ENCODE measurements around the gene XXYLT1. TPM values are rescaled to one million over a fixed set of nuclear protein-coding genes. Genes with fewer than 3 reads are reported as not detected.
A peak's percentile ranks its signal among the peaks of the same experiment; 100 is the strongest.

XXYLT1 gene
- total RNA-seq, 6 experiments from 2014 or later, result 1.7 to 6.5 (median 2.1) TPM

GRCh38 chr3:195036203-195036505 is 234.8 kb downstream of the XXYLT1 start:
- 70% methylated on average over 4 of the region's 17 CpGs for WGBS (ENCODE audit: insufficient coverage, low coverage, low lambda C conversion rate, missing lambda C conversion rate)
- Histone ChIP-seq H3K4me3 (no peak overlapping the region), H3K27me3 (no peaks in the 10 kb centered on the region), H3K27ac (no peak overlapping the region), H3K9me3 (no peaks in the 10 kb centered on the region), H3K4me1 (peaks cover 0 to 33% (median 18%) of the 10 kb centered on the region in 4 donors), H3K36me3 (no peaks in the 10 kb centered on the region)
- DNase-seq (peak in 1 of 3 donors; percentile 31), ATAC-seq (no peak)
- TF ChIP-seq POLR2A (IDR thresholded peaks at IDR 0.05), result no peak
- intact Hi-C loops (cut with DNase I), result loop anchor here in 1 of 2 donors (10.0 kb wide), 1 partner anchor 69 kb away; no protein-coding TSS in a partner anchor

DNA sequence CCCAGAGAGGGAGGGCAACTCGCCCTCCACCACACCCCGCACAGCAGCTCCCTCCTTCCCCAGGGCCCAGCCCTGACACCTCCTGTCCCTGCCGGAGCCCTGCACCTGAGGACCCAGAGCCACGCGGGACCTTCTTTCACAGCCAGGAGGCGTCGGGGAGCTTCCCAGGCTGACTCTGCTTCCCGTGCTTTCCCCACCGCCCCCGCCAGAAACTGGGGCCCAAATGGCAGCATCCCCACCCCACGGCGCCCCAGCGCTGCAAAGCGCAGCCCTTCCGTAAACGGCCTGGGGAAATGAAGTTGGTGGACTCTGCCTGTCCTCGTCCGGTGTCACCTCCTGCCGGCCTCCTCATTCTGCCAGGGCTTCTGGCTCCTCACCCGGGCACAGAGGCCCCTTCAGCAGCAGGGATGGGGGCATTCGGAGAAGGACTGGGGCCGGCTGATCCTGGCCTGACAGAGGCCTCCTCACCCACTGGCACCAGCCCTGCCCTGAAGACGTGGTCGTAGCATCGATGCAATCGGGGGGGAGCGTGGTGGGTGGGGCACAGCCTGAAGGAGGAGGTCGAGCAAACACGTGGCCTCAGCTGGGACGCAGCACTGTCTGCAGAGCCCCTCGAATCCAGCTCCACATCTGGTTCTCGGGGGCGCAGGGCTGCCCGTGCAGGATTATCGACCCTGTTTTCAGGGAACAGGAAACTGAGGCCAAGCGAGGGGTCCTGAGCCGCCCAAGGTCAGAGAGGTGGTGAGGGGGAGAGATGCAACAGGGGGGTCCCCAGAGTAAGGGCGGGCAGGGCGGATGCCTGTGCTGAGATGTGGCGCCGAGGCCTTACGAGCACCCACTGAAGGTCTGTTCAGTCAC is 235.4 kb downstream of the XXYLT1 start:
- Histone ChIP-seq H3K27me3 (no peaks in the 10 kb centered on the region), H3K27ac (no peak overlapping the region), H3K36me3 (no peaks in the 10 kb centered on the region), H3K4me3 (no peak overlapping the region), H3K9me3 (no peaks in the 10 kb centered on the region), H3K4me1 (peaks cover 0 to 39% (median 21%) of the 10 kb centered on the region in 4 donors)
- DNase-seq (peak in 2 of 3 donors; percentile 45 to 52), ATAC-seq (no peak)
- TF ChIP-seq, protein P1, sequence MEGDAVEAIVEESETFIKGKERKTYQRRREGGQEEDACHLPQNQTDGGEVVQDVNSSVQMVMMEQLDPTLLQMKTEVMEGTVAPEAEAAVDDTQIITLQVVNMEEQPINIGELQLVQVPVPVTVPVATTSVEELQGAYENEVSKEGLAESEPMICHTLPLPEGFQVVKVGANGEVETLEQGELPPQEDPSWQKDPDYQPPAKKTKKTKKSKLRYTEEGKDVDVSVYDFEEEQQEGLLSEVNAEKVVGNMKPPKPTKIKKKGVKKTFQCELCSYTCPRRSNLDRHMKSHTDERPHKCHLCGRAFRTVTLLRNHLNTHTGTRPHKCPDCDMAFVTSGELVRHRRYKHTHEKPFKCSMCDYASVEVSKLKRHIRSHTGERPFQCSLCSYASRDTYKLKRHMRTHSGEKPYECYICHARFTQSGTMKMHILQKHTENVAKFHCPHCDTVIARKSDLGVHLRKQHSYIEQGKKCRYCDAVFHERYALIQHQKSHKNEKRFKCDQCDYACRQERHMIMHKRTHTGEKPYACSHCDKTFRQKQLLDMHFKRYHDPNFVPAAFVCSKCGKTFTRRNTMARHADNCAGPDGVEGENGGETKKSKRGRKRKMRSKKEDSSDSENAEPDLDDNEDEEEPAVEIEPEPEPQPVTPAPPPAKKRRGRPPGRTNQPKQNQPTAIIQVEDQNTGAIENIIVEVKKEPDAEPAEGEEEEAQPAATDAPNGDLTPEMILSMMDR (IDR thresholded peaks at IDR 0.05), result peak in 1 of 4 donors; percentile 4
- no peak for TF ChIP-seq POLR2A (IDR thresholded peaks at IDR 0.05)
- intact Hi-C loops (cut with DNase I), result loop anchor here in 1 of 2 donors (10.0 kb wide), 1 partner anchor 69 kb away; no protein-coding TSS in a partner anchor
- WGBS (ENCODE audit: insufficient coverage, low coverage, low lambda C conversion rate, missing lambda C conversion rate), result 56% methylated on average over 3 of the region's 42 CpGs

- peaks cover 0 to 43% (median 22%) of the 10 kb centered on the region in 4 donors for H3K4me1 ChIP-seq
- no peak for ATAC-seq
- 78% methylated on average over 2 of the region's 11 CpGs for WGBS (ENCODE audit: insufficient coverage, low coverage, low lambda C conversion rate, missing lambda C conversion rate)
Measured at GRCh38 chr3:195034541-195034940, 236.4 kb downstream of the XXYLT1 start.

GRCh38 chr3:195034101-195034500 is 236.9 kb downstream of the XXYLT1 start:
- WGBS (ENCODE audit: insufficient coverage, low coverage, low lambda C conversion rate, missing lambda C conversion rate), result 38% methylated on average over 5 of the region's 9 CpGs
- H3K27me3 ChIP-seq, result no peaks in the 10 kb centered on the region
- ATAC-seq (peak; percentile 1 to 48 (median 16)), DNase-seq (no peak)
- intact Hi-C loops (cut with DNase I), result loop anchor here in 1 of 2 donors (10.0 kb wide), 1 partner anchor 71 kb away; no protein-coding TSS in a partner anchor
- H3K27ac ChIP-seq, result peak overlapping the region in 2 of 3 donors; percentile 12 to 54
- H3K9me3 ChIP-seq, result no peaks in the 10 kb centered on the region
- H3K4me3 ChIP-seq, result no peak overlapping the region
- TF ChIP-seq, protein P1 (IDR thresholded peaks at IDR 0.05), result no peak
- no peak for TF ChIP-seq POLR2A (IDR thresholded peaks at IDR 0.05)
- peaks cover 0 to 43% (median 22%) of the 10 kb centered on the region in 4 donors for H3K4me1 ChIP-seq
- no peaks in the 10 kb centered on the region for H3K36me3 ChIP-seq

More at GRCh38 chr3:195034541-195034940, 236.4 kb downstream of the XXYLT1 start:
- Histone ChIP-seq H3K27me3 (no peaks in the 10 kb centered on the region), H3K4me3 (no peak overlapping the region), H3K36me3 (no peaks in the 10 kb centered on the region), H3K9me3 (no peaks in the 10 kb centered on the region), H3K27ac (no peak overlapping the region)
- DNase-seq, result peak in 1 of 3 donors; percentile 43
- intact Hi-C loops (cut with DNase I), result loop anchor here in 1 of 2 donors (10.0 kb wide), 1 partner anchor 70 kb away; no protein-coding TSS in a partner anchor
- TF ChIP-seq POLR2A (IDR thresholded peaks at IDR 0.05), result no peak
- TF ChIP-seq, protein P1 (IDR thresholded peaks at IDR 0.05), result no peak

Data from right lobe of liver (tissue), 6 donors.